Parathyroid adenoma (tissue), 2 donors: ENCODE results near the gene TMOD1.

Experiments used
- H2AFZ ChIP-seq: fragments of 300-600 bp; sonication (generic); one replicate; pipeline ENCODE4 v1.7.0; 2017; ENCODE audit warnings: antibody characterized with exemption, mild to moderate bottlenecking
- H3K27ac ChIP-seq: fragments of 300-600 bp; sonication (generic); one replicate; pipeline ENCODE4 v1.7.0; 2017
- H3K27me3 ChIP-seq: fragments of 300-600 bp; sonication (generic); one replicate; pipeline ENCODE4 v1.7.0; 2017; ENCODE audit warnings: low read length; ENCODE audit not compliant: control insufficient read depth, insufficient read depth
- H3K36me3 ChIP-seq: fragments of 300-600 bp; sonication (generic); one replicate; pipeline ENCODE4 v1.7.0; 2017; ENCODE audit warnings: low read length; ENCODE audit not compliant: control insufficient read depth, insufficient read depth
- H3K4me1 ChIP-seq: fragments of 300-600 bp; sonication (generic); one replicate; pipeline ENCODE4 v1.7.0; 2017; ENCODE audit warnings: control low read depth
- H3K4me2 ChIP-seq: fragments of 300-600 bp; sonication (generic); one replicate; pipeline ENCODE4 v1.7.0; 2017; ENCODE audit warnings: low read length
- H3K4me3 ChIP-seq: fragments of 300-600 bp; sonication (generic); one replicate; pipeline ENCODE4 v1.7.0; 2017; ENCODE audit warnings: low read depth, low read length
- H3K79me2 ChIP-seq: fragments of 300-600 bp; sonication (generic); one replicate; pipeline ENCODE4 v1.7.0; 2017; ENCODE audit warnings: control low read depth
- H3K9ac ChIP-seq: fragments of 300-600 bp; sonication (generic); one replicate; pipeline ENCODE4 v1.7.0; 2017; ENCODE audit warnings: mild to moderate bottlenecking
- H3K9me3 ChIP-seq: fragments of 300-600 bp; sonication (generic); one replicate; pipeline ENCODE4 v1.7.0; 2017; ENCODE audit warnings: low read length; ENCODE audit not compliant: control insufficient read depth
- TF ChIP-seq, protein P1 (sequence below): fragments of 300-600 bp; sonication (generic); IDR thresholded peaks from one replicate; pipeline ENCODE4 v1.7.0; 2017; ENCODE audit warnings: antibody characterized with exemption, mild to moderate bottlenecking
- donor health status: primary hyperparathyroidism.

TMOD1 gene

DNA sequence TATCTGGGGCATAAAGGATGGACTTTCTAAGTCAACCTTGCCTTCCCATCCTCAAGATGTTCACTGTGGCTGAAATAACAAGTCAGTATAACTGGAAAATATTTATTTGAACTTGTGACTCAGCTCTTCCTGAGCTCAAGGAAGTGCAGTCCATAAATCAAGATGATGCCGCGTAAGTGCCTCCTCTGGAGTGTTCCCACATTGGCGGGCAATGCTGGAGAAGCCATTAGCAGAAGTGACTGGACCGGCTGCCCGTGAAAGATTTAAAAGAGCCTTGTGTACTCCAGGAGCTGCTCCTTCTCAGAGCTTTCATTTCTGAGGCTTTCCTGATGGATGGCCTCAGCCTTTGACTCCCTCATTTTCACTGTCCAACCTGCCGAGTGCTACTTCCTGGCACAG is 17.4 kb downstream of the TMOD1 start:
- TF ChIP-seq, protein P1, sequence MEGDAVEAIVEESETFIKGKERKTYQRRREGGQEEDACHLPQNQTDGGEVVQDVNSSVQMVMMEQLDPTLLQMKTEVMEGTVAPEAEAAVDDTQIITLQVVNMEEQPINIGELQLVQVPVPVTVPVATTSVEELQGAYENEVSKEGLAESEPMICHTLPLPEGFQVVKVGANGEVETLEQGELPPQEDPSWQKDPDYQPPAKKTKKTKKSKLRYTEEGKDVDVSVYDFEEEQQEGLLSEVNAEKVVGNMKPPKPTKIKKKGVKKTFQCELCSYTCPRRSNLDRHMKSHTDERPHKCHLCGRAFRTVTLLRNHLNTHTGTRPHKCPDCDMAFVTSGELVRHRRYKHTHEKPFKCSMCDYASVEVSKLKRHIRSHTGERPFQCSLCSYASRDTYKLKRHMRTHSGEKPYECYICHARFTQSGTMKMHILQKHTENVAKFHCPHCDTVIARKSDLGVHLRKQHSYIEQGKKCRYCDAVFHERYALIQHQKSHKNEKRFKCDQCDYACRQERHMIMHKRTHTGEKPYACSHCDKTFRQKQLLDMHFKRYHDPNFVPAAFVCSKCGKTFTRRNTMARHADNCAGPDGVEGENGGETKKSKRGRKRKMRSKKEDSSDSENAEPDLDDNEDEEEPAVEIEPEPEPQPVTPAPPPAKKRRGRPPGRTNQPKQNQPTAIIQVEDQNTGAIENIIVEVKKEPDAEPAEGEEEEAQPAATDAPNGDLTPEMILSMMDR: no peak
- no peak overlapping the region for H3K4me3 ChIP-seq
- no peaks in the 10 kb centered on the region for H3K27me3 ChIP-seq
- H2AFZ ChIP-seq: no peak overlapping the region
- no peaks in the 10 kb centered on the region for H3K36me3 ChIP-seq
- no peaks in the 10 kb centered on the region for H3K79me2 ChIP-seq
- H3K9ac ChIP-seq: no peak overlapping the region
- no peak overlapping the region for H3K27ac ChIP-seq
- H3K4me1 ChIP-seq: no peaks in the 10 kb centered on the region
- H3K4me2 ChIP-seq: no peak overlapping the region
- no peaks in the 10 kb centered on the region for H3K9me3 ChIP-seq

DNA sequence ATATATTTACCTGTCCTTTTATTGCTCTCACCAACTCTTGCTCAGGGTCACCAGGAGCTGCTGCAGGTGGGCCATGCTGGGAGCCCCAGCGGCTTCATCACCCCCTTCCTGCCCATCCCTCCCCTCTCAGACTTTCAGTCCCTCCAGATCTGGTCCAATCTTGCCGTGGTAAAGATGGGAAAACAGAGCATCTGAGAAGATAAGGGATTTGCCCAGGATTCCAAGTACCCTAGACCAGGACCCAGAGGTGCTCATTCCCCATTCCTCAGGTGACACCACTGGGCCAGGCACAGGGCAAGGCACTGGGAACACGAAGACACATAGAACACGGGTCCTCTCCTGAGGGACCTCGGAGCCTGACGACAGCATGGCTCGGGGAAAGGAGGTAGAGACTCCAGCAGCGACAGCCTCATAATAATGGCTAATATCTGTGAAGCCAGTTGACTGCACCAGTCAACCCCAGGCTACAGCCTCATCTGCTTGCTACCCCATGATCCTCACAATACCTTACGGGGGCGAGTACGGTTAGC is 18.0 kb downstream of the TMOD1 start:
- H3K27me3 ChIP-seq: no peaks in the 10 kb centered on the region
- no peaks in the 10 kb centered on the region for H3K9me3 ChIP-seq
- no peaks in the 10 kb centered on the region for H3K4me1 ChIP-seq
- TF ChIP-seq, protein P1: no peak
- H3K4me3 ChIP-seq: no peak overlapping the region
- H2AFZ ChIP-seq: no peak overlapping the region
- H3K79me2 ChIP-seq: no peaks in the 10 kb centered on the region
- no peak overlapping the region for H3K27ac ChIP-seq
- no peak overlapping the region for H3K4me2 ChIP-seq
- no peaks in the 10 kb centered on the region for H3K36me3 ChIP-seq
- H3K9ac ChIP-seq: no peak overlapping the region

DNA sequence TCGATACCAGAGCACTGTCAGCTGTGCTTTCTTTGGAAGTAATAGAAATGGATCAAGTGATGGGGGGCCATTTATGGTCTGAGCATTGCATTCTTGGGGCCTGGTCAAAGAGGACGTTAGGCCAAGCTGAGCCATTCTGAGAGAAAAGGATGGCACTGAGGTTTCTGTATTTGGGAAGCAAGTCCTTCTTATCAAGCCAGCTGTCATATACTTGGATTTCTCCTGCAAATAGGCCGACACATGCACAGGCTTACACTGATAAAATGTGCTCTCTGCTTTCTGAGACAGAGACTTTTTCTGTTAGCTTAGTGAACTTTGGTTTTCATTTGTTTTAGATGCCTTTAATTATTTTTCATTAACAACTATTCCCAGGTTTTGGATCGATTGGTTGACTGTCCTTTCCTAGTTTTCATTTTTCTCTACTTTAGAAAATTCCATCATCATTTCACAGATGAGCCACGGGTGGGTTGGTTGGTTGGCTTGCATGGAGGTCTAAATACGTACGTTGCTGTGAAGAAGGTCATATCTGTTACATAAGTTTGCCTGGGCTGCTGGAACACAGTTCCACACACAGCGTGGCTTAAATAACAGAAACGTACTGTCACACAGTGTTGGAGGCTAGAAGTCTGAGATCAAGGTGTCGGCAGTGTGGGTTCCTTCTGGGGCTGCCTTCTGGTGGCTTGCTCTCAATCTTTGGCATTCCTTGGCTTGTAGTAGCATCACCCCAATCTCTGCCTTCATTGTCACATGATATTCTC is 20.3 kb downstream of the TMOD1 start:
- Histone ChIP-seq H3K27ac (no peak overlapping the region), H3K27me3 (no peaks in the 10 kb centered on the region), H3K9me3 (no peaks in the 10 kb centered on the region), H3K4me1 (no peaks in the 10 kb centered on the region), H3K4me3 (no peak overlapping the region), H3K79me2 (no peaks in the 10 kb centered on the region), H3K4me2 (no peak overlapping the region), H2AFZ (no peak overlapping the region), H3K36me3 (no peaks in the 10 kb centered on the region), H3K9ac (no peak overlapping the region)
- TF ChIP-seq, protein P1: no peak

DNA sequence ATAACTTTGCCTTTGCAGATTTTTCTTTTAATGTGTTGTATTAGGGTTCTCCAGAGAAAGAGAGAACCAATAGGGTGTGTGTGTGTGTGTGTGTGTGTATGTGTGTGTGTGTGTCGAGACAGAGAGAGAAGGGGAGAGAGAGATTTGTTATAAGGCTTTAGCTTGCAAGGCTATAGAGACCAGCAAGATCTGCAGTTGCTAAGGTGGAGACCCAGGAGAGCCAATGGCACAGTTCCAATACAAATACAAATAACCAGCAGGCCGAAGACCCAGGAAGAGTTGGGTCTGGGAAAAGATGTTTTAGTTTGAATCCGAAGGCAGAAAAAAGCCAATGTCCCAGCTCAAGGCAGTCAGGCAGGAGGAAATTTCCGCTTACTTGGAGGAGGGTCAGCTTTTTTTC is 23.0 kb downstream of the TMOD1 start:
- Histone ChIP-seq H3K27ac (no peak overlapping the region), H3K27me3 (no peaks in the 10 kb centered on the region), H3K36me3 (no peaks in the 10 kb centered on the region), H3K4me3 (no peak overlapping the region), H3K4me2 (no peak overlapping the region), H3K4me1 (peaks cover 4% of the 10 kb centered on the region), H3K79me2 (no peaks in the 10 kb centered on the region), H3K9me3 (no peaks in the 10 kb centered on the region), H3K9ac (no peak overlapping the region), H2AFZ (no peak overlapping the region)
- TF ChIP-seq, protein P1: no peak

DNA sequence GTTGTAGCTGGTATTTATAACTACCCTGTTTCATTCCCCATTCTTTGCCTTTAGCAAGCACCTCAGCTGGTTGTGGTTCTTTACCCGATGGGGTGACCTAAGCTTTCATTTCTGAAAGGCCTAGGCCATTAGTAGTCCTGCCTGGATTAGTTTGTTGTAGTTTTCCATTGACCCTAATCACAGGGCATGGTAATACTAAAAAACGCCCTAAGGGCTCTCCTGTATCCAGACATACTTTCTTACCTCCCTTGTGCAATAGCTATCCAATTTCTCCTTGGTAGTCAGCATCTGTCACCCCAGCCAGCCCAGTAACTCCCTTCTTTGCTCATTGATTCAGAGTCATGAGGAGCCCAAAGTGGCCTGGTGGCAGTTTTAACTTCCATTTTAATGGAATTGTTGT is 24.0 kb downstream of the TMOD1 start:
- Histone ChIP-seq H3K36me3 (no peaks in the 10 kb centered on the region), H3K9ac (no peak overlapping the region), H3K27ac (no peak overlapping the region), H2AFZ (no peak overlapping the region), H3K9me3 (no peaks in the 10 kb centered on the region), H3K27me3 (no peaks in the 10 kb centered on the region), H3K4me3 (no peak overlapping the region), H3K4me2 (no peak overlapping the region), H3K4me1 (peaks cover 4% of the 10 kb centered on the region), H3K79me2 (no peaks in the 10 kb centered on the region)
- TF ChIP-seq, protein P1: no peak
